K562 (cell line): ENCODE results near the gene CHRNG. TPM values are rescaled to one million over a fixed set of nuclear protein-coding genes. Genes with fewer than 3 reads are reported as not detected.

Experiments used
- ATAC-seq: fragments of 200-7000 bp; cut with Tn5 transposase; 3 replicates; pipeline ENCODE4 v1.9.1; 2020; ENCODE audit warnings: moderate library complexity
- BruUV-seq: library from RNA; stranded (reverse); fragments of 400-500 nt; replicated peaks from 2 replicates; lab custom pipeline; 2021; lab: Mats Ljungman, UMichigan
- CTCF ChIA-PET: fragments of 300-600 bp; formaldehyde crosslinking; extraction: SDS; loops from one replicate; lab custom pipeline; 2021; ENCODE audit warnings: low intra/inter-chr PET ratio; lab: Yijun Ruan, JAX
- POLR2A ChIA-PET: fragments of 300-600, 350-650 bp; sonication (Branson Sonifier 250); formaldehyde crosslinking; extraction: SDS; loops from one replicate; lab custom pipeline; 2021; ENCODE audit warnings: antibody characterized with exemption, inconsistent platforms; lab: Yijun Ruan, JAX
- DNase-seq, 4 experiments: peaks; one replicate each; pipeline versions ENCODE4 v3.0.0 to v3.0.0-alpha.2; 2011 to 2018; ENCODE audit warnings: low spot score in 3 of 4, mixed read lengths in 3 of 4; ENCODE audit errors: extremely low read depth in 1 of 4
- FAIRE-seq: peaks from 2 replicates; lab custom pipeline; 2011; peaks lifted over from hg19 to GRCh38; lab: Jason Lieb, UNC
- H2AFZ ChIP-seq: 2 replicates; pipeline ENCODE4 v1.6.0; 2011; ENCODE audit warnings: low read depth, low read length, control low read depth, inconsistent platforms
- H3K27ac ChIP-seq: fragments of 200-600 bp; 3 replicates; pipeline ENCODE4 v1.8.0; 2011; ENCODE audit warnings: low read depth, mild to moderate bottlenecking, control low read depth, inconsistent platforms, low read length, moderate library complexity, mixed read lengths; ENCODE audit errors: extremely low read depth
- H3K27me3 ChIP-seq, 2 experiments: fragments of 300-600 bp in 1 of 2; 2 replicates in 1 of 2; 3 replicates in 1 of 2; pipeline versions ENCODE4 v1.6.0 to v1.8.0; 2011; ENCODE audit warnings: inconsistent platforms in 2 of 2, low read length in 2 of 2, mild to moderate bottlenecking in 1 of 2, mixed read lengths in 1 of 2, moderate library complexity in 1 of 2; ENCODE audit not compliant: control insufficient read depth in 2 of 2, insufficient read depth in 2 of 2
- H3K36me3 ChIP-seq: fragments of 300-600 bp; 3 replicates; pipeline ENCODE4 v1.8.0; 2011; ENCODE audit warnings: mild to moderate bottlenecking, low read length, inconsistent platforms; ENCODE audit not compliant: control insufficient read depth, insufficient read depth
- H3K4me1 ChIP-seq, 2 experiments: fragments of 200-600 bp in 1 of 2; replicated peaks in 1 of 2; 2 replicates in 1 of 2; 3 replicates in 1 of 2; pipeline versions ENCODE4 v1.5.1 to v1.8.0; 2011; ENCODE audit warnings: inconsistent platforms in 2 of 2, low read length in 2 of 2, mild to moderate bottlenecking in 1 of 2, mixed read lengths in 1 of 2, moderate library complexity in 1 of 2; ENCODE audit not compliant: control insufficient read depth in 2 of 2, insufficient read depth in 2 of 2
- H3K4me2 ChIP-seq: 2 replicates; pipeline ENCODE4 v1.6.1; 2011; ENCODE audit warnings: low read length, control low read depth, inconsistent platforms, mixed read lengths; ENCODE audit not compliant: insufficient read depth
- H3K4me3 ChIP-seq: fragments of 200-600 bp; sonication (generic), shearing (Covaris generic); 2 replicates; pipeline ENCODE4 v1.5.1; 2016; ENCODE audit warnings: control low read depth, inconsistent platforms
- H3K79me2 ChIP-seq: fragments of 200-600 bp; 3 replicates; pipeline ENCODE4 v1.8.0; 2011; ENCODE audit warnings: low read length, inconsistent platforms; ENCODE audit not compliant: control insufficient read depth, insufficient read depth
- H3K9ac ChIP-seq, 2 experiments: 2 replicates each; pipeline versions ENCODE4 v1.6.0 to v1.6.1; 2011; ENCODE audit warnings: low read depth in 2 of 2, low read length in 2 of 2, control low read depth in 1 of 2, inconsistent platforms in 1 of 2, mild to moderate bottlenecking in 1 of 2, mixed read lengths in 1 of 2; ENCODE audit not compliant: insufficient read depth in 1 of 2
- H3K9me1 ChIP-seq: one replicate; pipeline ENCODE4 v1.6.0; 2011; ENCODE audit warnings: inconsistent platforms, mild to moderate bottlenecking, low read length, moderate library complexity; ENCODE audit not compliant: control insufficient read depth, insufficient read depth
- H3K9me3 ChIP-seq: replicated peaks from 2 replicates; pipeline ENCODE4 v1.5.1; 2011; ENCODE audit warnings: low read depth, low read length, inconsistent platforms; ENCODE audit not compliant: control insufficient read depth, insufficient read depth
- H4K20me1 ChIP-seq: replicated peaks from 2 replicates; pipeline ENCODE4 v1.6.1; 2011; ENCODE audit warnings: low read length, inconsistent platforms, mixed read lengths; ENCODE audit not compliant: control insufficient read depth, insufficient read depth
- BDP1 ChIP-seq: IDR thresholded peaks from 3 replicates; pipeline ENCODE4 v1.6.1; 2011; ENCODE audit not compliant: insufficient read length, insufficient read depth
- BHLHE40 ChIP-seq: IDR thresholded peaks from 2 replicates; pipeline ENCODE4 v1.6.1; 2011; ENCODE audit warnings: low read length, improper control_type of control experiment
- CAMTA2 ChIP-seq: fragments of 250-450 bp; sonication (Bioruptor Pico); conservative IDR thresholded peaks from 2 replicates; pipeline ENCODE4 v1.5.1; 2022
- FOS ChIP-seq: IDR thresholded peaks from 3 replicates; pipeline ENCODE4 v1.6.1; 2011; ENCODE audit not compliant: insufficient read length; ENCODE audit errors: extremely low read depth
- HOMEZ ChIP-seq: fragments of 250-450 bp; sonication (Bioruptor Pico); IDR thresholded peaks from 2 replicates; pipeline ENCODE4 v1.4.0; 2020; ENCODE audit warnings: mild to moderate bottlenecking, moderate library complexity
- MED1 ChIP-seq: sonication (generic); formaldehyde crosslinking; IDR thresholded peaks from 2 replicates; pipeline ENCODE4 v1.8.1; 2023; ENCODE audit warnings: missing genetic modification reagents, borderline replicate concordance
- TAL1 ChIP-seq: fragments of 450-650 bp; IDR thresholded peaks from 2 replicates; pipeline ENCODE4 v1.6.1; 2016; ENCODE audit warnings: mild to moderate bottlenecking
- ZFP36 ChIP-seq: fragments of 150-350 bp; IDR thresholded peaks from 2 replicates; pipeline ENCODE4 v1.6.1; 2018; ENCODE audit warnings: low read length, low read depth; ENCODE audit not compliant: partially characterized antibody
- WGBS: fragments of 100-300 bp; shearing (Covaris generic); methylation state at CpG from one replicate; pipeline ENCODE4 v1.1.6; 2016; ENCODE audit warnings: low coverage, mixed read lengths; ENCODE audit not compliant: insufficient coverage; ENCODE audit errors: missing lambda C conversion rate; 5-methylcytosine and 5-hydroxymethylcytosine counted together
- in situ Hi-C: fragments of 300-500 bp; cut with MboI; formaldehyde crosslinking; loops from 4 replicates; pipeline ENCODE4 v1.15.0; 2018; ENCODE audit warnings: inconsistent platforms, mixed read lengths
- intact Hi-C: fragments of 100-400 bp; cut with micrococcal nuclease; formaldehyde crosslinking; loops from 2 replicates; pipeline ENCODE4 v1.14.2; 2022
- polyA plus RNA-seq, 8 experiments: library from polyadenylated mRNA; depleted of rRNA in 4 of 8; stranded (reverse) in 5 of 8; unstranded in 3 of 8; fragments of >200 nt; fragmentation: Nextera tagmentation in 2 of 8; fragmentation: Illumina TruSeq in 1 of 8; extraction: Ambion mirVana in 2 of 8; extraction: Trizol in 1 of 8; gene quantifications; 2 replicates each; pipeline versions ENCODE4 v1.2.1 to v1.2.3, GENCODE V29; 2011 to 2014; ENCODE audit warnings: inconsistent platforms in 1 of 8, missing spikeins in 1 of 8
- total RNA-seq, 7 experiments: library from RNA; depleted of rRNA in 6 of 7; stranded (reverse); fragments of >200 nt in 6 of 7; fragmentation: Illumina TruSeq in 2 of 7; extraction: Trizol in 2 of 7; gene quantifications; 2 replicates each; pipeline versions ENCODE4 v1.2.1 to v1.2.3, GENCODE V29; 2011 to 2021; ENCODE audit warnings: low replicate concordance in 1 of 7

The CHRNG gene
- total and polyA plus RNA-seq, 9 of the 15 experiments (the other 6 are each of a cell fraction or from before 2014, with no cell fraction given), result not detected

- ATAC-seq, result no peak
- no peak overlapping the region for H3K4me2 ChIP-seq
- H3K9me1 ChIP-seq, result no peaks in the 10 kb centered on the region
- no peaks in the 10 kb centered on the region; the same call in 1 of the 2 replicates for H3K9me3 ChIP-seq
- BruUV-seq, result no TSS peak
- no peak overlapping the region for H3K9ac ChIP-seq
- H3K27ac ChIP-seq, result no peak overlapping the region
- no peaks in the 10 kb centered on the region for H3K27me3 ChIP-seq
- peaks cover 6 to 14% of the 10 kb centered on the region in 2 experiments; a peak in 4 of 5 replicates for H3K4me1 ChIP-seq
- 100% methylated on average over 4 of the region's 6 CpGs for WGBS
- no peak overlapping the region for H3K4me3 ChIP-seq
- intact Hi-C loops (no loop called here), in situ Hi-C loops (no loop called here)
- ChIA-PET CTCF (no interaction called here), POLR2A (no interaction called here)
- peaks cover 23% of the 10 kb centered on the region; the same call in 2 of the 3 replicates for H3K36me3 ChIP-seq
- H4K20me1 ChIP-seq, result no peaks in the 10 kb centered on the region
- FAIRE-seq, result no peak
- no peak overlapping the region for H2AFZ ChIP-seq
- DNase-seq, result no peak
- TF ChIP-seq BDP1, result no peak
- no peak for TF ChIP-seq MED1 (CRISPR knock-in tag)
- no peak for TF ChIP-seq ZFP36
- TF ChIP-seq FOS, result no peak
- TF ChIP-seq HOMEZ (CRISPR knock-in tag), result no peak
- TF ChIP-seq BHLHE40, result no peak
- no peak for TF ChIP-seq TAL1
- TF ChIP-seq CAMTA2, result no peak
- peaks cover 45% of the 10 kb centered on the region for H3K79me2 ChIP-seq
Observed at GRCh38 chr2:232547991-232548390, 8.5 kb downstream of the CHRNG start.
